ENCODE measurements around the gene ABCB11. TPM values are rescaled to one million over a fixed set of nuclear protein-coding genes. Genes with fewer than 3 reads are reported as not detected.

Gene ABCB11
- total RNA-seq, 1 donor from 2014 or later = not detected

- H3K79me2 ChIP-seq (ENCODE audit: low read depth) = no peaks in the 10 kb centered on the region
- no peaks in the 10 kb centered on the region for H4K20me1 ChIP-seq (ENCODE audit: low read depth)
- H3K9me3 ChIP-seq (ENCODE audit: low read depth) = no peaks in the 10 kb centered on the region
- Mint-ChIP-seq H3K4me1 (no peaks in the 10 kb centered on the region), H3K36me3 (no peaks in the 10 kb centered on the region), H3K27ac (no peak overlapping the region), H3K4me3 (no peak overlapping the region), H3K27me3 (ENCODE audit: insufficient read depth, low read depth) (no peaks in the 10 kb centered on the region), H3K9me3 (no peaks in the 10 kb centered on the region)
- no peaks in the 10 kb centered on the region for H3F3A ChIP-seq (ENCODE audit: low read depth)
- no peak for DNase-seq (ENCODE audit: low spot score)
- no peak overlapping the region for H3K9ac ChIP-seq
- H3K4me2 ChIP-seq = no peak overlapping the region
- H3K36me3 ChIP-seq = no peaks in the 10 kb centered on the region
- H3K27me3 ChIP-seq = no peaks in the 10 kb centered on the region
- H2AFZ ChIP-seq (replicated peaks) = no peak overlapping the region
- no peak for TF ChIP-seq CTCF (IDR thresholded peaks at IDR 0.05)
- no peaks in the 10 kb centered on the region for H3K4me1 ChIP-seq
- no peak overlapping the region for H3K4me3 ChIP-seq
- H3K27ac ChIP-seq = no peak overlapping the region
These were observed 4.8 kb upstream of the ABCB11 start for GRCh38 chr2:169035887-169036286.

- Histone ChIP-seq H2AFZ (replicated peaks) (no peak overlapping the region), H3K79me2 (ENCODE audit: low read depth) (no peaks in the 10 kb centered on the region), H3F3A (ENCODE audit: low read depth) (no peaks in the 10 kb centered on the region), H3K9me3 (ENCODE audit: low read depth) (no peaks in the 10 kb centered on the region), H3K27me3 (no peaks in the 10 kb centered on the region), H3K9ac (no peak overlapping the region), H3K4me3 (no peak overlapping the region), H3K4me1 (no peaks in the 10 kb centered on the region), H3K36me3 (no peaks in the 10 kb centered on the region), H4K20me1 (ENCODE audit: low read depth) (no peaks in the 10 kb centered on the region), H3K4me2 (no peak overlapping the region), H3K27ac (no peak overlapping the region)
- no peak for DNase-seq (ENCODE audit: low spot score)
- Mint-ChIP-seq H3K36me3 (no peaks in the 10 kb centered on the region), H3K4me3 (no peak overlapping the region), H3K27me3 (ENCODE audit: insufficient read depth, low read depth) (no peaks in the 10 kb centered on the region), H3K4me1 (no peaks in the 10 kb centered on the region), H3K9me3 (no peaks in the 10 kb centered on the region), H3K27ac (no peak overlapping the region)
- TF ChIP-seq EZH2phosphoT487 (IDR thresholded peaks at IDR 0.05) (no peak), EZH2 (IDR thresholded peaks at IDR 0.05) (no peak), CTCF (IDR thresholded peaks at IDR 0.05) (no peak)
These were observed 3.9 kb upstream of the ABCB11 start for GRCh38 chr2:169034984-169035544.

GRCh38 chr2:169034256-169034655 is 3.1 kb upstream of the ABCB11 start:
- no peak overlapping the region for H3K4me3 Mint-ChIP-seq
- Histone ChIP-seq H3K9ac (no peak overlapping the region), H3K36me3 (no peaks in the 10 kb centered on the region), H3K79me2 (ENCODE audit: low read depth) (no peaks in the 10 kb centered on the region), H4K20me1 (ENCODE audit: low read depth) (no peaks in the 10 kb centered on the region), H3K4me2 (no peak overlapping the region), H3F3A (ENCODE audit: low read depth) (no peaks in the 10 kb centered on the region), H3K4me1 (no peaks in the 10 kb centered on the region), H2AFZ (replicated peaks) (no peak overlapping the region), H3K27ac (no peak overlapping the region), H3K27me3 (no peaks in the 10 kb centered on the region), H3K9me3 (ENCODE audit: low read depth) (no peaks in the 10 kb centered on the region), H3K4me3 (no peak overlapping the region)
- H3K4me1 Mint-ChIP-seq = no peaks in the 10 kb centered on the region
- no peaks in the 10 kb centered on the region for H3K9me3 Mint-ChIP-seq
- no peaks in the 10 kb centered on the region for H3K36me3 Mint-ChIP-seq
- no peak overlapping the region for H3K27ac Mint-ChIP-seq
- no peak for DNase-seq (ENCODE audit: low spot score)
- H3K27me3 Mint-ChIP-seq (ENCODE audit: insufficient read depth, low read depth) = no peaks in the 10 kb centered on the region
- no peak for TF ChIP-seq EZH2phosphoT487 (IDR thresholded peaks at IDR 0.05)
- TF ChIP-seq EZH2 (IDR thresholded peaks at IDR 0.05) = no peak
- TF ChIP-seq CTCF (IDR thresholded peaks at IDR 0.05) = no peak

Data from neural progenitor cell (in vitro differentiated cells).